Central memory CD4-positive, alpha-beta T cell (primary cell): ENCODE data around the gene SNX33.
"Not testable (repeated sequence)": the region's sequence is repeated elsewhere in the genome, so short reads cannot be mapped to it uniquely, and the experiment has no call there.

Experiments used
- DNase-seq: peaks from one replicate; pipeline ENCODE4 v3.0.0; 2022
- total RNA-seq, 3 experiments: gene quantifications; one replicate each; lab custom pipeline; 2026; lab: John Stamatoyannopoulos, UW

Gene SNX33
- 6.4 to 10.0 (median 9.3) reads per million in 3 experiments for total RNA-seq

- peak; percentile 52 for DNase-seq
These were observed at the start of gene SNX33 for GRCh38 chr15:75647370-75648155. Gene SNX33, plus strand, starts transcription at chr15:75647912. Its CDS starts 1,191 bp downstream, at chr15:75649103.

GRCh38 chr15:75598361-75598760 lies 49.4 kb upstream of the SNX33 start:
- no peak for DNase-seq

- no peak for DNase-seq
These were observed 48.3 kb upstream of the SNX33 start for GRCh38 chr15:75599401-75599800.

GRCh38 chr15:75606026-75606425 lies 41.7 kb upstream of the SNX33 start:
- no peak for DNase-seq

- DNase-seq, result peak; percentile 50
These were observed 40.7 kb upstream of the SNX33 start for GRCh38 chr15:75606711-75607699.

- DNase-seq, result no peak
These were observed 30.9 kb upstream of the SNX33 start for GRCh38 chr15:75616766-75617165.

- DNase-seq, result no peak
These were observed 27.5 kb upstream of the SNX33 start for GRCh38 chr15:75620058-75620820.

- no peak for DNase-seq
These were observed 26.8 kb upstream of the SNX33 start for GRCh38 chr15:75620841-75621391.

GRCh38 chr15:75622505-75622904 lies 25.2 kb upstream of the SNX33 start:
- no peak for DNase-seq

- DNase-seq, result peak; percentile 87
These were observed 22.0 kb upstream of the SNX33 start, which contains the start of gene SNUPN for GRCh38 chr15:75625542-75626347. Gene SNUPN, minus strand, starts transcription at chr15:75625725. Its CDS starts 4,674 bp downstream, at chr15:75621051.

GRCh38 chr15:75631935-75632334 lies 15.8 kb upstream of the SNX33 start:
- no peak for DNase-seq

- not testable (repeated sequence) for DNase-seq
These were observed 13.8 kb upstream of the SNX33 start for GRCh38 chr15:75633922-75634321.

GRCh38 chr15:75636026-75636425 lies 11.7 kb upstream of the SNX33 start:
- no peak for DNase-seq

- DNase-seq, result no peak
These were observed 10.3 kb upstream of the SNX33 start for GRCh38 chr15:75637245-75638009.

GRCh38 chr15:75639191-75639708 lies 8.5 kb upstream of the SNX33 start:
- no peak for DNase-seq

- DNase-seq, result peak; percentile 94
These were observed 7.8 kb upstream of the SNX33 start, which contains the start of gene IMP3 for GRCh38 chr15:75639709-75640482. Gene IMP3, minus strand, starts transcription at chr15:75640224. Its CDS starts 56 bp downstream, at chr15:75640168.

- peak; percentile 67 for DNase-seq
These were observed 7.1 kb upstream of the SNX33 start for GRCh38 chr15:75640483-75641178.

GRCh38 chr15:75641179-75641503 lies 6.6 kb upstream of the SNX33 start:
- DNase-seq, result no peak

- no peak for DNase-seq
These were observed 6.1 kb upstream of the SNX33 start for GRCh38 chr15:75641603-75642002.
